Sigmoid colon (tissue), 7 donors: ENCODE data around the gene DDIT3. TPM values are rescaled to one million over a fixed set of nuclear protein-coding genes. Genes with fewer than 3 reads are reported as not detected.
A peak's percentile ranks its signal among the peaks of the same experiment; 100 is the strongest.

Experiments used
- DNase-seq: peaks from one replicate; pipeline ENCODE4 v3.0.0-alpha.2; 2019
- H3K27ac ChIP-seq, 4 donors: fragments of 200-600 bp; sonication (generic); one replicate each; pipeline ENCODE4 v1.5.1; 2016 to 2019; ENCODE audit warnings: mild to moderate bottlenecking in 1 of 4
- H3K27me3 ChIP-seq, 3 donors: fragments of 200-600 bp; sonication (generic); one replicate each; pipeline ENCODE4 v1.5.1; 2019; ENCODE audit warnings: mild to moderate bottlenecking in 1 of 3
- H3K36me3 ChIP-seq, 4 donors: fragments of 200-600 bp; sonication (generic); one replicate each; pipeline ENCODE4 v1.5.1; 2016 to 2019
- H3K4me1 ChIP-seq, 4 donors: fragments of 200-600 bp; sonication (generic); one replicate each; pipeline ENCODE4 v1.5.1; 2017 to 2019
- H3K4me3 ChIP-seq, 4 donors: fragments of 200-600 bp; sonication (generic); one replicate each; pipeline ENCODE4 v1.5.1; 2017 to 2019; ENCODE audit warnings: mild to moderate bottlenecking in 2 of 4, moderate library complexity in 1 of 4
- H3K9me3 ChIP-seq, 4 donors: fragments of 200-600 bp in 3 of 4; sonication (generic) in 3 of 4; one replicate each; pipeline versions ENCODE4 v1.5.1 to v1.6.1; 2013 to 2019
- CTCF ChIP-seq, 4 experiments: fragments of 450-650 bp in 3 of 4; fragments of 200-600 bp in 1 of 4; IDR thresholded peaks; one replicate each; pipeline ENCODE4 v1.5.1; 2016 to 2019; ENCODE audit warnings: antibody characterized with exemption in 4 of 4, mild to moderate bottlenecking in 3 of 4, moderate library complexity in 2 of 4
- EP300 ChIP-seq, 4 donors: sonication (generic); formaldehyde crosslinking; IDR thresholded peaks; one replicate each; pipeline ENCODE4 v1.6.1; 2017; ENCODE audit warnings: antibody characterized with exemption in 4 of 4
- POLR2A ChIP-seq, 2 donors: fragments of 450-650 bp; IDR thresholded peaks; one replicate each; pipeline ENCODE4 v1.6.1; 2016; ENCODE audit warnings: antibody characterized with exemption in 2 of 2, mild to moderate bottlenecking in 2 of 2, moderate library complexity in 2 of 2
- POLR2AphosphoS5 ChIP-seq, 4 donors: sonication (generic); formaldehyde crosslinking; IDR thresholded peaks; one replicate each; pipeline ENCODE4 v1.6.1; 2017; ENCODE audit warnings: antibody characterized with exemption in 4 of 4
- WGBS, 2 donors: extraction: QIAGEN DNeasy Blood & Tissue Kit; methylation state at CpG; one replicate each; pipeline ENCODE4 v1.1.7; 2013; 5-methylcytosine and 5-hydroxymethylcytosine counted together
- intact Hi-C: fragments of 100-400 bp; cut with DNase I; formaldehyde crosslinking; loops from one replicate; pipeline ENCODE4 v1.15.1; 2023
- polyA plus RNA-seq, 3 donors: library from polyadenylated mRNA; stranded (reverse); fragments of 200-250 nt; gene quantifications; one replicate each; pipeline ENCODE4 v1.2.3, GENCODE V29; 2013
- total RNA-seq, 4 donors: library from RNA; depleted of rRNA; stranded (reverse); fragments of >200 nt; gene quantifications; one replicate each; pipeline ENCODE4 v1.1.0, GENCODE V29; 2016
- donor health status: healthy with polysubstance abuse.
- donor health status: Bipolar disorder and iron deficiency.
- donor health status: healthy.

Gene DDIT3, protein sequence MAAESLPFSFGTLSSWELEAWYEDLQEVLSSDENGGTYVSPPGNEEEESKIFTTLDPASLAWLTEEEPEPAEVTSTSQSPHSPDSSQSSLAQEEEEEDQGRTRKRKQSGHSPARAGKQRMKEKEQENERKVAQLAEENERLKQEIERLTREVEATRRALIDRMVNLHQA
- 10 to 100 TPM; 30.7 to 48.5 (median 40.7) TPM for total RNA-seq
- 10 to 100 TPM; 42.3 to 52.9 (median 46.7) TPM for polyA plus RNA-seq

DNA sequence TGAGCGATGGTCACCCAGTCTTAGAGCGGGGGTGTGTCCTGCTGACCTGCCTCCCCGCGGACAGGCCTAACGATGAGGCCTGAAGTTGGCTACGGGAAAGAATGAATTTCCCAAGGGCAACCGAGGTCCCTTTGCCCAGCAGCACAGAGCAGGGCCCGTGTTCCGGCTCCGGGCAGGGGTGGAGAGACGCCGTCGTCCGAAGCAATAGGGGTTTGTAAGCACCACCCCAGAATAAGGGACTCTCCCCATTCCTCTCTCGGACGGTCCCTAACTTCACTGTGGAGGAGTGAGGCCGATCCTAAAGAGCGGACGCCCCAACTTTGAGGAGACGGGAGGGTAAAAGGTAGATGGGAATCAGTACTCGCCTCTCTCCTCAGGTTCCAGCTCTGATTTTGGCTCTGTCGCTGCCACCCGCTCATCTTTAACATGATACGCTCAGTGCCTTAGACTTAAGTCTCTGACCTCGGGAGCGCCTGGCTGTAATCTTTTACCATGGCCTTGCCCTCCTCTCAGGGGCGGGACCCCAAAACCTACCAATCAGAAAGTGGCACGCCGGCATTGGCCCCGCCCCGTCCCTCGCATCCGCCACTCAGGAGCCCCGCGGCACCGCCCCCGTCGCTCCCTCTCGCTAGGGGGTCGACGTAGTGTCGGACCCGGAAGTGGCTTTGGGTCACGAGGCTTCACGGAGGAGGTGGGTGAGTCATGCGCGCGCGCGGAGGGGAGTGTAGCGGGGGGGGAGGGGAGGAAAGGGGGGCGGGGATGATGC, at the start of gene DDIT3:
Gene DDIT3, minus strand, starts transcription at position 462 of the 766 bp plus-strand sequence. CDS start 3,108 bp downstream, outside the sequence.
- H3K4me1 ChIP-seq = peaks cover 0 to 66% (median 64%) of the 10 kb centered on the region in 4 donors
- WGBS, 2 donors = 0 to 1% methylated on average over 52 of the region's 52 CpGs
- no peak for TF ChIP-seq CTCF (IDR thresholded peaks at IDR 0.05)
- TF ChIP-seq EP300 (IDR thresholded peaks at IDR 0.05) = peak in 2 of 4 donors; percentile 7 to 82
- peak; percentile 100 for TF ChIP-seq POLR2AphosphoS5 (IDR thresholded peaks at IDR 0.05)
- TF ChIP-seq POLR2A (IDR thresholded peaks at IDR 0.05) = peak; percentile 99
- DNase-seq = peak; percentile 100
- peaks cover 25 to 40% (median 30%) of the 10 kb centered on the region in 4 donors for H3K36me3 ChIP-seq
- intact Hi-C loops = loop anchor here (2.0 to 5.0 kb wide), 4 partner anchors 27 to 1403 kb away; partner anchors contain the start of genes ARHGEF25, DCTN2, MARS1 and RPL41
- H3K27me3 ChIP-seq = no peaks in the 10 kb centered on the region
- peak within 1 kb of the TSS; percentile 95 to 100 (median 98) for H3K27ac ChIP-seq
- H3K4me3 ChIP-seq = peak within 1 kb of the TSS; percentile 85 to 96 (median 89)
- H3K9me3 ChIP-seq = no peaks in the 10 kb centered on the region

GRCh38 chr12:57569858-57570257, 49.5 kb upstream of the DDIT3 start:
- no peak for DNase-seq
- H3K27me3 ChIP-seq = peaks cover 0 to 3% (median 0%) of the 10 kb centered on the region in 3 donors
- no peaks in the 10 kb centered on the region for H3K36me3 ChIP-seq
- H3K4me1 ChIP-seq = no peaks in the 10 kb centered on the region
- no peak overlapping the region for H3K4me3 ChIP-seq
- WGBS, 2 donors = 87 to 91% methylated on average over 18 of the region's 18 CpGs
- intact Hi-C loops = no loop called here
- no peaks in the 10 kb centered on the region for H3K9me3 ChIP-seq
- TF ChIP-seq CTCF (IDR thresholded peaks at IDR 0.05) (no peak), POLR2AphosphoS5 (IDR thresholded peaks at IDR 0.05) (no peak), EP300 (IDR thresholded peaks at IDR 0.05) (no peak), POLR2A (IDR thresholded peaks at IDR 0.05) (no peak)
- H3K27ac ChIP-seq = no peak overlapping the region

DNA sequence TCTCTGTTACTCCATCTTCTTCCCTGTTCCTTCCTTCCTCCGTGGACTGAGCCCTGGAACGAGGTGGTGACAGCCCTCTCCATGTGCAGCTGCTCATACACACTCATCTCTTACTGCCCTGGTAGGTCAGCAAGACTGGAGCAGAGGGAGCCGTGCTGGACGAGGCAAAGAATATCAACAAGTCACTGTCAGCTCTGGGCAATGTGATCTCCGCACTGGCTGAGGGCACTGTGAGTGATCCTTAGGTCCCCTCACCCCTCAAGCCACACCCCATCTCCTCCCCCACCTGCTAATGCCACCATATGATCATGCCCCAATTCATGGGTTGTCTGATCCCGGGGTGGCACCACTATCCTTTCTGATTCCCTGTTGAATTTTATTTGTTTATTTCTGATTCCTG, 48.5 kb upstream of the DDIT3 start:
- Histone ChIP-seq H3K9me3 (no peaks in the 10 kb centered on the region), H3K27ac (no peak overlapping the region), H3K36me3 (peaks cover 0 to 4% (median 0%) of the 10 kb centered on the region in 4 donors), H3K4me1 (no peaks in the 10 kb centered on the region), H3K4me3 (no peak overlapping the region), H3K27me3 (peaks cover 0 to 3% (median 0%) of the 10 kb centered on the region in 3 donors)
- TF ChIP-seq POLR2A (IDR thresholded peaks at IDR 0.05) = no peak
- TF ChIP-seq EP300 (IDR thresholded peaks at IDR 0.05) = no peak
- no peak for TF ChIP-seq POLR2AphosphoS5 (IDR thresholded peaks at IDR 0.05)
- no peak for TF ChIP-seq CTCF (IDR thresholded peaks at IDR 0.05)
- intact Hi-C loops = no loop called here
- DNase-seq = no peak
- WGBS, 2 donors = 72 to 79% methylated on average over 6 of the region's 6 CpGs

GRCh38 chr12:57564178-57564740, 43.9 kb upstream of the DDIT3 start:
- Histone ChIP-seq H3K4me1 (no peaks in the 10 kb centered on the region), H3K27ac (no peak overlapping the region), H3K4me3 (no peak overlapping the region), H3K9me3 (no peaks in the 10 kb centered on the region), H3K27me3 (peaks cover 0 to 3% (median 0%) of the 10 kb centered on the region in 3 donors), H3K36me3 (peaks cover 0 to 5% (median 0%) of the 10 kb centered on the region in 4 donors)
- TF ChIP-seq CTCF (IDR thresholded peaks at IDR 0.05) = no peak
- no peak for DNase-seq
- intact Hi-C loops = no loop called here
- 81 to 84% methylated on average over 7 of the region's 7 CpGs for WGBS, 2 donors
